GM23248 (cell line): Measurements from ENCODE around the gene GGA3. TPM values are rescaled to one million over a fixed set of nuclear protein-coding genes. Genes with fewer than 3 reads are reported as not detected.

Experiments used
- DNase-seq: peaks from one replicate; pipeline ENCODE4 v3.0.0-alpha.2; 2015
- H2AFZ ChIP-seq: fragments of 200-600 bp; sonication (generic); 2 replicates; pipeline ENCODE4 v1.6.1; 2016; ENCODE audit warnings: antibody characterized with exemption
- H3F3A ChIP-seq: fragments of 200-600 bp; sonication (generic); 2 replicates; pipeline ENCODE4 v1.6.1; 2016; ENCODE audit warnings: mild to moderate bottlenecking, antibody characterized with exemption, mixed run types; ENCODE audit not compliant: insufficient read depth
- H3K27ac ChIP-seq: fragments of 200-600 bp; sonication (generic); 2 replicates; pipeline ENCODE4 v1.5.1; 2016; ENCODE audit warnings: mild to moderate bottlenecking
- H3K27me3 ChIP-seq: fragments of 200-600 bp; sonication (generic); replicated peaks from 2 replicates; pipeline ENCODE4 v1.6.1; 2016; ENCODE audit warnings: mild to moderate bottlenecking; ENCODE audit not compliant: insufficient read depth
- H3K36me3 ChIP-seq: fragments of 200-600 bp; sonication (generic); 2 replicates; pipeline ENCODE4 v1.6.1; 2016; ENCODE audit warnings: low read depth, mild to moderate bottlenecking
- H3K4me1 ChIP-seq: fragments of 200-600 bp; sonication (generic); 2 replicates; pipeline ENCODE4 v1.6.1; 2016; ENCODE audit warnings: mild to moderate bottlenecking; ENCODE audit not compliant: insufficient read depth
- H3K4me2 ChIP-seq: fragments of 200-600 bp; sonication (generic); one replicate; pipeline ENCODE4 v1.6.1; 2016; ENCODE audit warnings: mild to moderate bottlenecking; ENCODE audit not compliant: unreplicated experiment
- H3K4me3 ChIP-seq: fragments of 200-600 bp; sonication (generic); 2 replicates; pipeline ENCODE4 v1.5.1; 2016; ENCODE audit warnings: mild to moderate bottlenecking
- H3K79me2 ChIP-seq: fragments of 200-600 bp; sonication (generic); 2 replicates; pipeline ENCODE4 v1.6.1; 2016; ENCODE audit warnings: mild to moderate bottlenecking; ENCODE audit not compliant: insufficient read depth
- H3K9ac ChIP-seq: fragments of 200-600 bp; sonication (generic); 2 replicates; pipeline ENCODE4 v1.6.1; 2016; ENCODE audit warnings: mild to moderate bottlenecking
- H3K9me2 ChIP-seq: fragments of 200-600 bp; sonication (generic); 2 replicates; pipeline ENCODE4 v1.6.1; 2016; ENCODE audit warnings: mixed run types, mild to moderate bottlenecking, moderate library complexity; ENCODE audit not compliant: insufficient read depth
- H3K9me3 ChIP-seq: fragments of 200-600 bp; sonication (generic); one replicate; pipeline ENCODE4 v1.6.1; 2017; ENCODE audit warnings: low read depth
- H4K20me1 ChIP-seq: fragments of 200-600 bp; sonication (generic); 2 replicates; pipeline ENCODE4 v1.6.0; 2016; ENCODE audit not compliant: insufficient read depth
- EZH2 ChIP-seq: fragments of 200-600 bp; sonication (generic); IDR thresholded peaks from 2 replicates; pipeline ENCODE4 v1.6.1; 2018; ENCODE audit warnings: antibody characterized with exemption, mild to moderate bottlenecking; ENCODE audit not compliant: insufficient read depth, poor library complexity, severe bottlenecking
- EZH2phosphoT487 ChIP-seq: fragments of 200-600 bp; sonication (generic); IDR thresholded peaks from 2 replicates; pipeline ENCODE4 v1.6.1; 2018; ENCODE audit warnings: antibody characterized with exemption, moderate library complexity, mild to moderate bottlenecking, low read depth; ENCODE audit not compliant: insufficient read depth
- WGBS, 2 experiments: methylation state at CpG; one replicate each; pipeline ENCODE4 v1.1.6; 2015 to 2017; ENCODE audit warnings: low lambda C conversion rate in 2 of 2, low coverage in 1 of 2; ENCODE audit errors: missing lambda C conversion rate in 2 of 2; 5-methylcytosine and 5-hydroxymethylcytosine counted together
- in situ Hi-C: fragments of 300-500 bp; cut with MboI; formaldehyde crosslinking; loops from 2 replicates; pipeline ENCODE4 v1.15.0; 2020
- polyA plus RNA-seq: library from polyadenylated mRNA; unstranded; fragments of >200 nt; fragmentation: Nextera tagmentation; extraction: Ambion mirVana; gene quantifications from 2 replicates; pipeline ENCODE4 v1.2.1, GENCODE V29; 2016
- total RNA-seq: library from RNA; depleted of rRNA; stranded (reverse); fragments of >200 nt; shearing (Covaris generic); gene quantifications from 2 replicates; pipeline ENCODE4 v1.2.3, GENCODE V29; 2014

The GGA3 gene
- total and polyA plus RNA-seq, 2 experiments from 2014 or later, result 12.1 to 16.0 TPM

DNA sequence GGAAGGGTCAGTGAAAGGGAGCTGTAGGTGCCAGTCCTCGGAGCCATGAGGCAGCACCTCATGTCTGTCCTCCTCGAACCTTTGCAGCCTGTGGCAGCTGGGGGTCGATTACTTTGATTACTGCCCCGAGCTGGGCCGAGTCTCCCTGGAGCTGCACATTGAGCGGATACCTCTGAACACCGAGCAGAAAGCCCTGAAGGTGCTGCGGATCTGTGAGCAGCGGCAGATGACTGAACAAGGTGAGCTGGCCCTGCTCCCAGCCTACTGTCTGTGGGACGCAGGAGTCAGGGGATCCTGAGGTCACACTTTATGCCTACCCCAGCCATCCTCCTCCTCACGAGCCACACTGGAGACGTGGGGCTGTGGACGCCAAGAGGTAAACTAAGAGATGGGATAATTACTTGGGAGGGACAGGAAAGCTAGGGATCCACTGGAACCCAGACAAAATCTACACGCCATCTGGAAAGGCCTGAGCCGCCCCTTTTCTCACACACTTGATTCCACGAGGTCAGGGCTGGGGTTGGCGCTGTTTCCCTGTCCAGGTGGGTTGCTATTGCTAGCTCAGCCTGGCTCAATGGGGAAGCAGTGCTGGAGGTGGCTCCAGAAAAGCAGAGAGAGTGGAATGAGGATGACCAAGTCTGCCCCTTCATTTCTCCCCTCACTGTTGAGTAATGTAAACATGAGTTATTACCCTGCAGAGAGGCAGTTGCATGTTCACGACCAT is 29.5 kb downstream of the GGA3 start:
- no peak for TF ChIP-seq EZH2phosphoT487
- TF ChIP-seq EZH2, result no peak
- Histone ChIP-seq H3K36me3 (peaks cover 8% of the 10 kb centered on the region; the same call in 1 of the 2 replicates), H3K4me2 (no peak overlapping the region), H3K27me3 (no peaks in the 10 kb centered on the region), H4K20me1 (no peaks in the 10 kb centered on the region), H3K79me2 (no peaks in the 10 kb centered on the region), H3F3A (peaks cover 22% of the 10 kb centered on the region; the same call in 1 of the 2 replicates), H3K9ac (no peak overlapping the region), H3K4me1 (no peaks in the 10 kb centered on the region), H3K9me3 (no peaks in the 10 kb centered on the region), H2AFZ (no peak overlapping the region), H3K27ac (no peak overlapping the region), H3K9me2 (no peaks in the 10 kb centered on the region), H3K4me3 (no peak overlapping the region)
- no peak for DNase-seq
- WGBS, 2 experiments, result 87 to 92% methylated on average over 18 of the region's 18 CpGs
- in situ Hi-C loops, result no loop called here

GRCh38 chr17:75231071-75231470 is 30.3 kb downstream of the GGA3 start:
- Histone ChIP-seq H3K79me2 (no peaks in the 10 kb centered on the region), H3K27ac (no peak overlapping the region), H3K9me2 (no peaks in the 10 kb centered on the region), H4K20me1 (no peaks in the 10 kb centered on the region), H3K9ac (no peak overlapping the region), H3K4me3 (no peak overlapping the region), H3K4me1 (no peaks in the 10 kb centered on the region), H2AFZ (no peak overlapping the region), H3K9me3 (no peaks in the 10 kb centered on the region), H3K4me2 (no peak overlapping the region), H3K27me3 (no peaks in the 10 kb centered on the region), H3F3A (peaks cover 15% of the 10 kb centered on the region; the same call in 1 of the 2 replicates), H3K36me3 (peaks cover 8% of the 10 kb centered on the region; the same call in 1 of the 2 replicates)
- no peak for DNase-seq
- TF ChIP-seq EZH2phosphoT487, result no peak
- no peak for TF ChIP-seq EZH2
- 95 to 97% methylated on average over 8 of the region's 8 CpGs for WGBS, 2 experiments
- in situ Hi-C loops, result no loop called here

GRCh38 chr17:75228847-75229246 is 32.6 kb downstream of the GGA3 start:
- Histone ChIP-seq H3K27ac (no peak overlapping the region), H3K36me3 (no peaks in the 10 kb centered on the region; the same call in 1 of the 2 replicates), H3K4me2 (no peak overlapping the region), H3K4me3 (no peak overlapping the region), H4K20me1 (no peaks in the 10 kb centered on the region), H3K4me1 (no peaks in the 10 kb centered on the region), H3K9me2 (no peaks in the 10 kb centered on the region), H3K27me3 (no peaks in the 10 kb centered on the region), H2AFZ (no peak overlapping the region), H3K79me2 (no peaks in the 10 kb centered on the region), H3K9ac (no peak overlapping the region), H3F3A (no peaks in the 10 kb centered on the region), H3K9me3 (no peaks in the 10 kb centered on the region)
- TF ChIP-seq EZH2phosphoT487, result no peak
- 94 to 95% methylated on average over 4 of the region's 4 CpGs for WGBS, 2 experiments
- in situ Hi-C loops, result no loop called here
- DNase-seq, result no peak

DNA sequence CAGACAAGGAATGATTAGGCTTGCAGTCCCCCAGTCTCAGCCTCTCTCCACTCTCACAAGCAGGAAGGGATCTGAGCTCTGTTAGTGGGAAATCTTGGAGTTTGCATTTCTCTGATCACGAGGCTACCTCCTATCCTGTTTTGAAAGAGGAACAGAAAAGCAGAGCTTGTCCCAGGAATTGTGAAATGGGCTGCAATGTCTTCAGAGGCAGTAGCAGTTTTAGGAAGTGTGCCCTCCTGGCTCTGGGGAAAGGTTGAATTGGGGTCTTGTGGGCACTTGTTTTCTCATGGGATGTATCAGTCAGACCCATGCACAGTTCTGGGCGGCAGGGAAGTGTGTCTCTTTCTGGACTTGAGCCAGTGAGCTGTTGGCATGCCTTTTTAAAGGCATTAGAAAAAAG is 33.1 kb downstream of the GGA3 start:
- Histone ChIP-seq H3K9me2 (no peaks in the 10 kb centered on the region), H3K9me3 (no peaks in the 10 kb centered on the region), H3K27ac (no peak overlapping the region), H2AFZ (no peak overlapping the region), H3K4me2 (no peak overlapping the region), H4K20me1 (no peaks in the 10 kb centered on the region), H3K9ac (no peak overlapping the region), H3K27me3 (no peaks in the 10 kb centered on the region), H3K36me3 (no peaks in the 10 kb centered on the region; the same call in 1 of the 2 replicates), H3F3A (no peaks in the 10 kb centered on the region), H3K79me2 (no peaks in the 10 kb centered on the region), H3K4me3 (no peak overlapping the region), H3K4me1 (no peaks in the 10 kb centered on the region)
- TF ChIP-seq EZH2 (no peak), EZH2phosphoT487 (no peak)
- DNase-seq, result no peak
- in situ Hi-C loops, result no loop called here
- 69 to 77% methylated on average over 2 of the region's 2 CpGs for WGBS, 2 experiments

- Histone ChIP-seq H2AFZ (no peak overlapping the region), H3K27ac (no peak overlapping the region), H3K9me2 (no peaks in the 10 kb centered on the region), H3K9me3 (no peaks in the 10 kb centered on the region), H3K9ac (no peak overlapping the region), H3F3A (no peaks in the 10 kb centered on the region), H3K79me2 (no peaks in the 10 kb centered on the region), H4K20me1 (no peaks in the 10 kb centered on the region), H3K4me2 (no peak overlapping the region), H3K4me1 (no peaks in the 10 kb centered on the region), H3K36me3 (no peaks in the 10 kb centered on the region; the same call in 1 of the 2 replicates), H3K27me3 (no peaks in the 10 kb centered on the region), H3K4me3 (no peak overlapping the region)
- TF ChIP-seq EZH2phosphoT487 (no peak), EZH2 (no peak)
- in situ Hi-C loops, result no loop called here
- no peak for DNase-seq
- WGBS, 2 experiments, result 80% methylated on average over 5 of the region's 5 CpGs
Observed at GRCh38 chr17:75227729-75228128, 33.7 kb downstream of the GGA3 start.
